HEK293 (cell line): ENCODE results near the gene PRMT6.

Experiments used
- CTCF ChIA-PET: fragments of 350-600 bp; formaldehyde crosslinking; extraction: SDS; loops from one replicate; lab custom pipeline; 2021; ENCODE audit warnings: antibody characterized with exemption; lab: Yijun Ruan, JAX
- POLR2A ChIA-PET: fragments of 300-600 bp; formaldehyde crosslinking; extraction: SDS; loops from one replicate; lab custom pipeline; 2020; ENCODE audit warnings: antibody characterized with exemption, inconsistent platforms; lab: Yijun Ruan, JAX
- H3K27ac ChIP-seq: fragments of 200-500 bp; sonication (Bioruptor generic); 2 replicates; pipeline ENCODE4 v1.5.1; 2014; ENCODE audit warnings: low read depth, low read length, control low read depth, inconsistent platforms; ENCODE audit errors: extremely low read depth
- H3K36me3 ChIP-seq, 2 experiments: fragments of 200-500 bp in 1 of 2; sonication (Bioruptor generic) in 1 of 2; 1 replicate in 1 of 2; 2 replicates in 1 of 2; pipeline ENCODE4 v1.5.1; 2014 to 2017; ENCODE audit warnings: inconsistent platforms in 2 of 2, low read length in 2 of 2; ENCODE audit not compliant: control insufficient read depth in 2 of 2, insufficient read depth in 1 of 2
- H3K4me1 ChIP-seq: fragments of 200-500 bp; sonication (Bioruptor generic); 2 replicates; pipeline ENCODE4 v1.5.1; 2014; ENCODE audit warnings: mild to moderate bottlenecking, low read length, inconsistent platforms; ENCODE audit not compliant: control insufficient read depth, insufficient read depth
- H3K4me3 ChIP-seq: 2 replicates; pipeline ENCODE4 v1.5.1; 2011; ENCODE audit warnings: low read depth, mild to moderate bottlenecking, control low read depth, low read length, moderate library complexity
- H3K9me3 ChIP-seq: fragments of 200-500 bp; sonication (Bioruptor generic); 2 replicates; pipeline ENCODE4 v1.5.1; 2014; ENCODE audit warnings: low read depth, low read length, inconsistent platforms; ENCODE audit not compliant: control insufficient read depth, insufficient read depth
- HOXA7 ChIP-seq: sonication (generic); formaldehyde crosslinking; IDR thresholded peaks from 2 replicates; pipeline ENCODE4 v1.8.1; 2022; ENCODE audit warnings: missing genetic modification reagents, borderline replicate concordance
- MEIS1 ChIP-seq: sonication (generic); formaldehyde crosslinking; IDR thresholded peaks from 2 replicates; pipeline ENCODE4 v1.8.1; 2022; ENCODE audit warnings: missing genetic modification reagents, mild to moderate bottlenecking, borderline replicate concordance
- OSR2 ChIP-seq: fragments of 450-650 bp; formaldehyde crosslinking; IDR thresholded peaks from 2 replicates; pipeline ENCODE4 v1.5.1; 2016; ENCODE audit warnings: missing biosample characterization, missing genetic modification characterization
- PATZ1 ChIP-seq: fragments of 450-650 bp; formaldehyde crosslinking; IDR thresholded peaks from 2 replicates; pipeline ENCODE4 v1.5.1; 2016; ENCODE audit warnings: missing biosample characterization, missing genetic modification characterization
- TRIM28 ChIP-seq: IDR thresholded peaks from 2 replicates; pipeline ENCODE4 v1.6.1; 2011; ENCODE audit warnings: low read length, control low read depth, borderline replicate concordance
- YY2 ChIP-seq: fragments of 450-650 bp; formaldehyde crosslinking; IDR thresholded peaks from 2 replicates; pipeline ENCODE4 v1.5.1; 2016; ENCODE audit warnings: missing biosample characterization, missing genetic modification characterization
- ZBTB10 ChIP-seq: fragments of 450-650 bp; formaldehyde crosslinking; IDR thresholded peaks from 2 replicates; pipeline ENCODE4 v1.5.1; 2016; ENCODE audit warnings: missing biosample characterization, missing genetic modification characterization
- ZBTB21 ChIP-seq: fragments of 450-650 bp; formaldehyde crosslinking; IDR thresholded peaks from 2 replicates; pipeline ENCODE4 v1.5.1; 2017; ENCODE audit warnings: missing biosample characterization, missing genetic modification characterization
- ZNF10 ChIP-seq: fragments of 450-650 bp; formaldehyde crosslinking; IDR thresholded peaks from 2 replicates; pipeline ENCODE4 v1.5.1; 2017; ENCODE audit warnings: missing biosample characterization, missing genetic modification characterization
- ZNF138 ChIP-seq: fragments of 450-650 bp; formaldehyde crosslinking; IDR thresholded peaks from 2 replicates; pipeline ENCODE4 v1.5.1; 2016; ENCODE audit warnings: missing biosample characterization, missing genetic modification characterization, borderline replicate concordance
- ZNF16 ChIP-seq: fragments of 450-650 bp; formaldehyde crosslinking; IDR thresholded peaks from 2 replicates; pipeline ENCODE4 v1.5.1; 2016; ENCODE audit warnings: low read depth, missing biosample characterization, missing genetic modification characterization
- ZNF202 ChIP-seq: fragments of 450-650 bp; formaldehyde crosslinking; IDR thresholded peaks from 2 replicates; pipeline ENCODE4 v1.5.1; 2016; ENCODE audit warnings: missing biosample characterization, missing genetic modification characterization, borderline replicate concordance
- ZNF280C ChIP-seq: fragments of 450-650 bp; formaldehyde crosslinking; IDR thresholded peaks from 2 replicates; pipeline ENCODE4 v1.5.1; 2016; ENCODE audit warnings: missing biosample characterization, missing genetic modification characterization
- ZNF362 ChIP-seq: fragments of 450-650 bp; formaldehyde crosslinking; IDR thresholded peaks from 2 replicates; pipeline ENCODE4 v1.5.1; 2016; ENCODE audit warnings: missing biosample characterization, missing genetic modification characterization
- ZNF530 ChIP-seq: fragments of 450-650 bp; formaldehyde crosslinking; IDR thresholded peaks from 2 replicates; pipeline ENCODE4 v1.5.1; 2016; ENCODE audit warnings: low read depth, missing biosample characterization, missing genetic modification characterization
- ZNF544 ChIP-seq: fragments of 450-650 bp; formaldehyde crosslinking; IDR thresholded peaks from 2 replicates; pipeline ENCODE4 v1.5.0; 2017; ENCODE audit warnings: missing biosample characterization, missing genetic modification characterization
- ZNF561 ChIP-seq: fragments of 450-650 bp; IDR thresholded peaks from 2 replicates; pipeline ENCODE4 v1.5.1; 2018; ENCODE audit warnings: missing biosample characterization, missing genetic modification characterization, borderline replicate concordance
- ZNF571 ChIP-seq: fragments of 450-650 bp; formaldehyde crosslinking; IDR thresholded peaks from 2 replicates; pipeline ENCODE4 v1.5.0; 2017; ENCODE audit warnings: missing biosample characterization, missing genetic modification characterization
- ZNF677 ChIP-seq: fragments of 450-650 bp; IDR thresholded peaks from 2 replicates; pipeline ENCODE4 v1.5.0; 2018; ENCODE audit warnings: missing biosample characterization, mild to moderate bottlenecking, missing genetic modification characterization, moderate library complexity
- ZNF785 ChIP-seq: fragments of 450-650 bp; formaldehyde crosslinking; IDR thresholded peaks from 2 replicates; pipeline ENCODE4 v1.5.1; 2016; ENCODE audit warnings: missing biosample characterization, missing genetic modification characterization
- ZNF791 ChIP-seq: fragments of 450-650 bp; formaldehyde crosslinking; IDR thresholded peaks from 2 replicates; pipeline ENCODE4 v1.5.1; 2016; ENCODE audit warnings: missing biosample characterization, missing genetic modification characterization
- ZNF830 ChIP-seq: fragments of 450-650 bp; IDR thresholded peaks from 2 replicates; pipeline ENCODE4 v1.5.0; 2018; ENCODE audit warnings: missing biosample characterization, missing genetic modification characterization, low read depth, mild to moderate bottlenecking, moderate library complexity
- ZNF837 ChIP-seq: fragments of 450-650 bp; formaldehyde crosslinking; IDR thresholded peaks from 2 replicates; pipeline ENCODE4 v1.5.1; 2016; ENCODE audit warnings: missing biosample characterization, missing genetic modification characterization
- ZSCAN5A ChIP-seq: fragments of 450-650 bp; formaldehyde crosslinking; IDR thresholded peaks from 2 replicates; pipeline ENCODE4 v1.5.1; 2016; ENCODE audit warnings: missing biosample characterization, missing genetic modification characterization
- TF ChIP-seq, protein P1 (sequence below): fragments of 450-650 bp; formaldehyde crosslinking; IDR thresholded peaks from 2 replicates; pipeline ENCODE4 v1.5.1; 2017; ENCODE audit warnings: missing biosample characterization, missing genetic modification characterization

Gene PRMT6

GRCh38 chr1:107010582-107010981, 45.9 kb upstream of the PRMT6 start:
- no peaks in the 10 kb centered on the region for H3K9me3 ChIP-seq
- POLR2A ChIA-PET = no interaction called here
- H3K4me3 ChIP-seq = no peak overlapping the region
- H3K27ac ChIP-seq = no peak overlapping the region
- H3K36me3 ChIP-seq = no peaks in the 10 kb centered on the region
- CTCF ChIA-PET = no interaction called here
- H3K4me1 ChIP-seq = no peaks in the 10 kb centered on the region
- no peak for TF ChIP-seq ZBTB21
- TF ChIP-seq ZNF10 (tag by site-specific recombination) = no peak
- no peak for TF ChIP-seq PATZ1 (tag by site-specific recombination)
- no peak for TF ChIP-seq ZNF16 (tag by site-specific recombination)
- TF ChIP-seq ZNF362 (tag by site-specific recombination) = no peak
- no peak for TF ChIP-seq ZSCAN5A (tag by site-specific recombination)
- TF ChIP-seq ZNF785 (tag by site-specific recombination) = no peak
- no peak for TF ChIP-seq ZNF571
- no peak for TF ChIP-seq ZNF677 (tag by site-specific recombination)
- no peak for TF ChIP-seq OSR2 (tag by site-specific recombination)
- TF ChIP-seq ZNF138 (tag by site-specific recombination) = no peak
- TF ChIP-seq ZNF544 = no peak
- no peak for TF ChIP-seq ZBTB10 (tag by site-specific recombination)
- no peak for TF ChIP-seq TRIM28

GRCh38 chr1:107016376-107016978, 40.0 kb upstream of the PRMT6 start:
- no peaks in the 10 kb centered on the region for H3K9me3 ChIP-seq
- no peaks in the 10 kb centered on the region for H3K4me1 ChIP-seq
- ChIA-PET POLR2A (no interaction called here), CTCF (no interaction called here)
- no peak overlapping the region for H3K4me3 ChIP-seq
- H3K36me3 ChIP-seq = no peaks in the 10 kb centered on the region
- no peak overlapping the region for H3K27ac ChIP-seq
- TF ChIP-seq ZNF16 (tag by site-specific recombination) (no peak), ZNF830 (tag by site-specific recombination) (no peak), ZNF202 (no peak), ZNF837 (no peak), MEIS1 (no peak), ZNF791 (tag by site-specific recombination) (no peak), ZNF561 (tag by site-specific recombination) (no peak), HOXA7 (no peak), ZNF280C (tag by site-specific recombination) (no peak), OSR2 (tag by site-specific recombination) (no peak), ZNF530 (tag by site-specific recombination) (no peak), YY2 (tag by site-specific recombination) (no peak)
- TF ChIP-seq, protein P1, sequence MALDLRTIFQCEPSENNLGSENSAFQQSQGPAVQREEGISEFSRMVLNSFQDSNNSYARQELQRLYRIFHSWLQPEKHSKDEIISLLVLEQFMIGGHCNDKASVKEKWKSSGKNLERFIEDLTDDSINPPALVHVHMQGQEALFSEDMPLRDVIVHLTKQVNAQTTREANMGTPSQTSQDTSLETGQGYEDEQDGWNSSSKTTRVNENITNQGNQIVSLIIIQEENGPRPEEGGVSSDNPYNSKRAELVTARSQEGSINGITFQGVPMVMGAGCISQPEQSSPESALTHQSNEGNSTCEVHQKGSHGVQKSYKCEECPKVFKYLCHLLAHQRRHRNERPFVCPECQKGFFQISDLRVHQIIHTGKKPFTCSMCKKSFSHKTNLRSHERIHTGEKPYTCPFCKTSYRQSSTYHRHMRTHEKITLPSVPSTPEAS = no peak
